SK-N-SH (cell line): ENCODE data around the gene GAB2.
A peak's percentile ranks its signal among the peaks of the same experiment; 100 is the strongest.

ENCODE experiments used
- JUND ChIP-seq: IDR thresholded peaks from 2 replicates; pipeline ENCODE4 v1.4.0; 2012
- NRF1 ChIP-seq: IDR thresholded peaks from 2 replicates; pipeline ENCODE4 v1.6.1; 2012; ENCODE audit warnings: low read depth, mild to moderate bottlenecking, low read length
- POLR2AphosphoS5 ChIP-seq: IDR thresholded peaks from 2 replicates; pipeline ENCODE4 v1.6.1; 2012; ENCODE audit warnings: low read depth, low read length
- RCOR1 ChIP-seq: fragments of 150-350 bp; IDR thresholded peaks from 2 replicates; pipeline ENCODE4 v1.6.1; 2017; ENCODE audit warnings: antibody characterized with exemption, low read length
- TF ChIP-seq, protein P1 (sequence below): fragments of 200-600 bp; sonication (generic); IDR thresholded peaks from 2 replicates; pipeline ENCODE4 v1.6.1; 2017; ENCODE audit warnings: antibody characterized with exemption, mild to moderate bottlenecking, moderate library complexity
- TF ChIP-seq, protein P2 (sequence below): IDR thresholded peaks from 2 replicates; pipeline ENCODE4 v1.6.1; 2012; ENCODE audit warnings: mild to moderate bottlenecking, low read depth, low read length, moderate library complexity

DNA sequence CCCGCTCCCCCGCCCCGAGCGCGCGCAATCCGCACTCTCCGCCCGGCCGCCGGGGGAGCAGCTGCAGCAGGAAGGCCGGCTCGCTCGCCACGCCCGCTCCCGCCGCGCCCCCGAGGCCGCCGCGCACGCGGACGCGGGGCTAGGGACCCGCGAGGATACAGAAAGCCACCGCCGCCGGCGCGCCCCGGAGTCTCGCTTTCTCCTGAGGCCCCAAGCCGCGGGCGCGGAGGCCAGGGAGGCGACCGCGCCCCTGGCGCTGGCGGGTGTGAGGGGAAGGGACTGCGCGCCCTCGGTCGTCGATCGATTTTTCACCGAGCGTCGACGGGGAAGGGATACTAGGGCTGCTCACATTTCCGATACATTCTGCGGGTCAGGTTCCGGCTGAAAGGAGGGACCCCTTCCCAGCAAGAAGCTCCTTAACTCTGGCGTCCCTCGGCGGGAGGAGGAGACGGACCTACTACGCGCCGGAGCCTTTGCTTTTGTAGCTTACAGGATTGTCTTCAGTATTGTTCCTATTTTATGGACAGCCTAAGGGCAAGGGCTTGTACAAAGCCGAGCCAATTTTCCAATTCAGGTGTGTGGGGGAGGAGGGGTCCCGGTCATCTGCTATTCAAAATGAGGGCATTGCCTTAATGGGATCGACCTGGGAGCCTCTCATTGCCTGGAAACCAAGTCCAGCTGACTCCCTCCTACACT lies 416 bp upstream of the GAB2 start:
- TF ChIP-seq, protein P1, sequence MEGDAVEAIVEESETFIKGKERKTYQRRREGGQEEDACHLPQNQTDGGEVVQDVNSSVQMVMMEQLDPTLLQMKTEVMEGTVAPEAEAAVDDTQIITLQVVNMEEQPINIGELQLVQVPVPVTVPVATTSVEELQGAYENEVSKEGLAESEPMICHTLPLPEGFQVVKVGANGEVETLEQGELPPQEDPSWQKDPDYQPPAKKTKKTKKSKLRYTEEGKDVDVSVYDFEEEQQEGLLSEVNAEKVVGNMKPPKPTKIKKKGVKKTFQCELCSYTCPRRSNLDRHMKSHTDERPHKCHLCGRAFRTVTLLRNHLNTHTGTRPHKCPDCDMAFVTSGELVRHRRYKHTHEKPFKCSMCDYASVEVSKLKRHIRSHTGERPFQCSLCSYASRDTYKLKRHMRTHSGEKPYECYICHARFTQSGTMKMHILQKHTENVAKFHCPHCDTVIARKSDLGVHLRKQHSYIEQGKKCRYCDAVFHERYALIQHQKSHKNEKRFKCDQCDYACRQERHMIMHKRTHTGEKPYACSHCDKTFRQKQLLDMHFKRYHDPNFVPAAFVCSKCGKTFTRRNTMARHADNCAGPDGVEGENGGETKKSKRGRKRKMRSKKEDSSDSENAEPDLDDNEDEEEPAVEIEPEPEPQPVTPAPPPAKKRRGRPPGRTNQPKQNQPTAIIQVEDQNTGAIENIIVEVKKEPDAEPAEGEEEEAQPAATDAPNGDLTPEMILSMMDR = no peak
- TF ChIP-seq POLR2AphosphoS5 (peak; percentile 65), RCOR1 (no peak), JUND (no peak), NRF1 (peak; percentile 37)
- TF ChIP-seq, protein P2, sequence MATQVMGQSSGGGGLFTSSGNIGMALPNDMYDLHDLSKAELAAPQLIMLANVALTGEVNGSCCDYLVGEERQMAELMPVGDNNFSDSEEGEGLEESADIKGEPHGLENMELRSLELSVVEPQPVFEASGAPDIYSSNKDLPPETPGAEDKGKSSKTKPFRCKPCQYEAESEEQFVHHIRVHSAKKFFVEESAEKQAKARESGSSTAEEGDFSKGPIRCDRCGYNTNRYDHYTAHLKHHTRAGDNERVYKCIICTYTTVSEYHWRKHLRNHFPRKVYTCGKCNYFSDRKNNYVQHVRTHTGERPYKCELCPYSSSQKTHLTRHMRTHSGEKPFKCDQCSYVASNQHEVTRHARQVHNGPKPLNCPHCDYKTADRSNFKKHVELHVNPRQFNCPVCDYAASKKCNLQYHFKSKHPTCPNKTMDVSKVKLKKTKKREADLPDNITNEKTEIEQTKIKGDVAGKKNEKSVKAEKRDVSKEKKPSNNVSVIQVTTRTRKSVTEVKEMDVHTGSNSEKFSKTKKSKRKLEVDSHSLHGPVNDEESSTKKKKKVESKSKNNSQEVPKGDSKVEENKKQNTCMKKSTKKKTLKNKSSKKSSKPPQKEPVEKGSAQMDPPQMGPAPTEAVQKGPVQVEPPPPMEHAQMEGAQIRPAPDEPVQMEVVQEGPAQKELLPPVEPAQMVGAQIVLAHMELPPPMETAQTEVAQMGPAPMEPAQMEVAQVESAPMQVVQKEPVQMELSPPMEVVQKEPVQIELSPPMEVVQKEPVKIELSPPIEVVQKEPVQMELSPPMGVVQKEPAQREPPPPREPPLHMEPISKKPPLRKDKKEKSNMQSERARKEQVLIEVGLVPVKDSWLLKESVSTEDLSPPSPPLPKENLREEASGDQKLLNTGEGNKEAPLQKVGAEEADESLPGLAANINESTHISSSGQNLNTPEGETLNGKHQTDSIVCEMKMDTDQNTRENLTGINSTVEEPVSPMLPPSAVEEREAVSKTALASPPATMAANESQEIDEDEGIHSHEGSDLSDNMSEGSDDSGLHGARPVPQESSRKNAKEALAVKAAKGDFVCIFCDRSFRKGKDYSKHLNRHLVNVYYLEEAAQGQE = no peak
